Neutrophil (primary cell): ENCODE measurements around the gene PRSS27.

Source experiments
- H3K27ac ChIP-seq: fragments of 200-600 bp; sonication (generic); 2 replicates; pipeline ENCODE4 v1.5.1; 2016; ENCODE audit warnings: mild to moderate bottlenecking, moderate library complexity
- H3K27me3 ChIP-seq: fragments of 200-600 bp; sonication (generic); 2 replicates; pipeline ENCODE4 v1.6.0; 2016; ENCODE audit warnings: mild to moderate bottlenecking
- H3K36me3 ChIP-seq: fragments of 200-600 bp; sonication (generic); 2 replicates; pipeline ENCODE4 v1.5.1; 2017
- H3K4me1 ChIP-seq, 2 experiments: fragments of 200-600 bp in 1 of 2; sonication (generic) in 1 of 2; 1 replicate in 1 of 2; 2 replicates in 1 of 2; pipeline versions ENCODE4 v1.5.1 to v1.6.1; 2013 to 2016; ENCODE audit warnings: low read depth in 1 of 2, low read length in 1 of 2, mild to moderate bottlenecking in 1 of 2, moderate library complexity in 1 of 2; ENCODE audit not compliant: control insufficient read depth in 1 of 2, insufficient read depth in 1 of 2
- H3K4me3 ChIP-seq, 2 experiments: fragments of 200-600 bp in 1 of 2; sonication (generic) in 1 of 2; 1 replicate in 1 of 2; 2 replicates in 1 of 2; pipeline ENCODE4 v1.5.1; 2013 to 2016; ENCODE audit warnings: low read depth in 1 of 2, low read length in 1 of 2, mild to moderate bottlenecking in 1 of 2, moderate library complexity in 1 of 2
- H3K9me3 ChIP-seq: fragments of 200-600 bp; sonication (generic); 2 replicates; pipeline ENCODE4 v1.5.1; 2016
- TF ChIP-seq, protein P1 (sequence below): fragments of 200-600 bp; sonication (generic); IDR thresholded peaks from 2 replicates; pipeline ENCODE4 v1.5.1; 2016; ENCODE audit warnings: antibody characterized with exemption

The PRSS27 gene

DNA sequence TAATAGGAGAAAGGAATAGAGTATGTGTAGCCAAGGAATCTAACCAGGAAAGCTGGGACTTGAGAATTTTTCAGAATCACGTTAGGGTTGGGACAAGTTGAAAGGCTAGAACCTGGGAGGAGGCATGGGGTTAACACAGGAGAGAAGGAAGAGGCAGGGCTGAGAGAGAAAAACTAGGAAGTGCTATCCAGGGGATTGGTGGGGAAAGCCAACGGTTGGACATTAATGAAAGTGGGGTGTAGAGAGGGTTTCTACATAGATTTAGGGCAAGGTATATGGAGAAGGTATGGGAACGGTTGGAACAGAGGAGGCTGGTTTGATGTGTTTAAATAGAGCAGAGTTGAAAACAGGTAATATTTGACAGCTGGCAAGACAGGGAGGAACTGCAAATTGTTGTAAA lies 35.1 kb upstream of the PRSS27 start:
- H3K27ac ChIP-seq, result peak overlapping the region; percentile 6
- H3K36me3 ChIP-seq, result peaks cover 30% of the 10 kb centered on the region
- no peaks in the 10 kb centered on the region for H3K9me3 ChIP-seq
- H3K4me3 ChIP-seq, result no peak overlapping the region
- no peaks in the 10 kb centered on the region for H3K27me3 ChIP-seq
- TF ChIP-seq, protein P1, sequence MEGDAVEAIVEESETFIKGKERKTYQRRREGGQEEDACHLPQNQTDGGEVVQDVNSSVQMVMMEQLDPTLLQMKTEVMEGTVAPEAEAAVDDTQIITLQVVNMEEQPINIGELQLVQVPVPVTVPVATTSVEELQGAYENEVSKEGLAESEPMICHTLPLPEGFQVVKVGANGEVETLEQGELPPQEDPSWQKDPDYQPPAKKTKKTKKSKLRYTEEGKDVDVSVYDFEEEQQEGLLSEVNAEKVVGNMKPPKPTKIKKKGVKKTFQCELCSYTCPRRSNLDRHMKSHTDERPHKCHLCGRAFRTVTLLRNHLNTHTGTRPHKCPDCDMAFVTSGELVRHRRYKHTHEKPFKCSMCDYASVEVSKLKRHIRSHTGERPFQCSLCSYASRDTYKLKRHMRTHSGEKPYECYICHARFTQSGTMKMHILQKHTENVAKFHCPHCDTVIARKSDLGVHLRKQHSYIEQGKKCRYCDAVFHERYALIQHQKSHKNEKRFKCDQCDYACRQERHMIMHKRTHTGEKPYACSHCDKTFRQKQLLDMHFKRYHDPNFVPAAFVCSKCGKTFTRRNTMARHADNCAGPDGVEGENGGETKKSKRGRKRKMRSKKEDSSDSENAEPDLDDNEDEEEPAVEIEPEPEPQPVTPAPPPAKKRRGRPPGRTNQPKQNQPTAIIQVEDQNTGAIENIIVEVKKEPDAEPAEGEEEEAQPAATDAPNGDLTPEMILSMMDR, result no peak
- peaks cover 35 to 37% of the 10 kb centered on the region in 2 experiments for H3K4me1 ChIP-seq

DNA sequence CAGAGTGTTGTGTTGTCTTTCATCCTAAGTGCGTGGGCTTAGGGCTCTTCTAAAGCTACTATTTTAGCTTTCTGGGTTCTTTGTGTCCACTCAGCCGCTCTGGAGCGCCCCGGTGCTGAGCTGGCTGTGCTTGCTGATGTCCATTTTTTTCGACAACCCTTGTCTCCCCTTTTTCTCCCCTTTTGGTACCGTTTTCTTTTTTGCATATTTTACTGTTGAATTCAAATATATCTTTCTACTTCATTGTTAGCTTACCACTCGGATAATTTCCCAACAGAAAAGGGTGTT lies 33.7 kb upstream of the PRSS27 start:
- Histone ChIP-seq H3K9me3 (no peaks in the 10 kb centered on the region), H3K4me1 (peaks cover 35 to 37% of the 10 kb centered on the region in 2 experiments), H3K27me3 (no peaks in the 10 kb centered on the region), H3K27ac (peak overlapping the region; percentile 94), H3K36me3 (peaks cover 15% of the 10 kb centered on the region), H3K4me3 (peak overlapping the region; percentile 90 to 98)
- TF ChIP-seq, protein P1, result no peak

DNA sequence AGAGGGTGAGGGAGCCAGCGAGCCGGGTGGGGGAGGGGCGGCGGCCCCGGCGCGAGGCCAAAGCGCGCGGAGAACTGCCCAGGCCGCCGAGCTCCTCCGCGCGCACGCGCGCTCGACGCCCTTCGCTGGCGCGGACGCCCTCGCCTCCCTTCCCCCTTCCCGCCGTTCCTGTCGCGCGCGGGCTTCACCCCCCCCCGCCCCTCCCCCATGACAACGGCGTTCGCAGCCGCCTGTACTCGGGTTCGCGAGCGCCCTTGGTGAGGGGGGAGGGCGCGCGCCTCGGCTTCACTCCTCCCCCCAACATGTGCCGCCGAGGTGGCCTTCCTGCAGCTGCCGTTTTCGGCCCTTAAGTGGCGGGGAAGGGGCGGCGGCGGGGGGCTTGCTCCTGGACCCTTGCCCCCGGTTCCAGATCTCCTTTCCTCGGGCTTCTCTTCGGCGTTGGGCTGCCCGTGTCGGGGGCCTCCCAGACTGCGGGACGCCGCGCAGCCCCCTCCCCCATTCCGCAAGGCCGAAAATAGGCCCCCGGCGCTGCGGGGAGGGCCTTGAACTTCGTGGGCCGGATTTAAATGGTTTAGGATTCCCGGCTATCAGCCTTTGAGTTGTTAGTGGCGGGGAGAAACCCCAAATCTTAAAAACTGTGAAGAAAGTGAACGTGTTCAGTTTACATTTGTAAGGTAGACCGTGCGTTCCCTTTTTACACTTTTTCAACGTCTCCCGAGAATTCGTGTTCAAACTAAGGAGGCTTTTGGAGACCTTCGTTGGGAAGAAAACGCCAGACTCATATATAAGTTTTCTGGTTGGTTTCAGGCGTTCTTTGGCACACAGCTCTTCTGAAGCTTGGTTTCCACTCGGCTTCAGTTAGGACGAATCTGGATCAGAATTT lies 33.1 kb upstream of the PRSS27 start:
- Histone ChIP-seq H3K27ac (peak overlapping the region; percentile 94), H3K4me1 (peaks cover 35 to 37% of the 10 kb centered on the region in 2 experiments), H3K4me3 (peak overlapping the region; percentile 90 to 98), H3K36me3 (peaks cover 9% of the 10 kb centered on the region), H3K27me3 (no peaks in the 10 kb centered on the region), H3K9me3 (no peaks in the 10 kb centered on the region)
- TF ChIP-seq, protein P1, result no peak

DNA sequence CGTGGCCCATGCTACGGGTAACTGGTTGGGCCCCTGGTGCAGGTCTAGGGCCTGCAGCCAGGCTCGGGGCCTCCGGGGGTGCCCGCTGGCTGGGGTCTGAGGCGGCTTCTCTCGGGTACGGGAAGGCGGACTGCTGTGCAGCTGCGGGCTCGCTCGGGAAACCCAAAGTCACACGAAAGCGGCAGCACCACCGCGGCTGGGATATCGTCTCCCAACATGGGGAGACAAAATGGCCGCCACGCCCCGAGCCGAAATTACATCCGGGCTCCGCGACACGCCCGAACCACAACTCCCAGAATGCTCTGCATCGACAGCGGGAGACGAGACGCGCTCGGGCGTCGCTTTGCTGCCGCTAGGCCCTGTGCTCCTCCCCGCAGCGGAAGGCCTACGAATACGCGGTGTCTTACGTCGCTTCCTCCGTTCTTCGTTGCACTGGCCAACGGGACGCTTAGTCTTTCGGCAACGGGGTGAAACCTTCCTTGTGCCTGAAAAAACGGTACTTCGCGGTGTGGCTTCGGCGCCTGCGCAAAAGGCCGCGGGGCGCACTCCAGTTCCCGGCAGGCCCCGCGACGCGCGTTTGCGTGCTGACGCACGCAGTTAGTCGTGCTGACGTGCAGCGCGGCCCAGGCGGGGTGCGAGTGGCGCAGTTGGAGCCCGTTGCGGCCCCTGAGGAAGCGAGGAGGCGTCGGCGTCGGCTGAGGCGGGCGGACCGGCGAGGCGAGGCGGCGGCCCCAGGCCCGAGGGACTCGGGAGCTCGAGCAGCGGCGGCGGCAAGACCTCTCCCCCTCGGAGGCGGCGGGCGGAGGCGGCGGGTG lies 32.2 kb upstream of the PRSS27 start, which contains the start of gene SRRM2:
Gene SRRM2 (plus strand): TSS at position 604 of the 815 bp plus-strand sequence. CDS start 3,727 bp downstream, outside the sequence.
- Histone ChIP-seq H3K36me3 (peaks cover under 1% of the 10 kb centered on the region), H3K27ac (peak within 1 kb of the TSS; percentile 94), H3K9me3 (no peaks in the 10 kb centered on the region), H3K4me1 (peaks cover 35 to 37% of the 10 kb centered on the region in 2 experiments), H3K4me3 (peak within 1 kb of the TSS; percentile 90 to 98), H3K27me3 (no peaks in the 10 kb centered on the region)
- TF ChIP-seq, protein P1, result no peak

DNA sequence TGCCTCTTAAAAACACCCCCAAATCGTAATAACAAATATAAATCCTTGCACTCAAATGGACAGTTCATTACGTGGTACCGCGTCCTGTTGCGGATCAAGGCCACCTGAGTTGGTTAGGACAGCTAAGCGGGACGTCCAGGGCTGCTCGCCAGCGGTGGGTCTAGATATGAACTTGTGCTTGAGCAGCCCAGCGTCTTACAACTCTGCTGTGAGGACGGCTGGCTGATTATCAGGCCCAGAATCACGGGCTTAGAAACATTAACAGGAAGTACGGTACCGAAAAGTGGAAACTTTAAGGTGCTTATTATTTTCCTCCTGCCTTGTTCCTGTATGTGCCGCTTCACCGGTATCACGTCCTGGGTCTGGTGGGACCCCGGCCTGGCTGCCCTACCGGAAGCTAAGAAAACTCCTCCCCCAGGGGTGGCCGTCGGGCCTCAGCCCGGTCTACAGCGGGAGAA lies 31.6 kb upstream of the PRSS27 start:
- no peaks in the 10 kb centered on the region for H3K9me3 ChIP-seq
- H3K4me3 ChIP-seq, result peak overlapping the region; percentile 90 to 98
- TF ChIP-seq, protein P1, result no peak
- peaks cover 35 to 37% of the 10 kb centered on the region in 2 experiments for H3K4me1 ChIP-seq
- no peaks in the 10 kb centered on the region for H3K27me3 ChIP-seq
- no peaks in the 10 kb centered on the region for H3K36me3 ChIP-seq
- H3K27ac ChIP-seq, result peak overlapping the region; percentile 94
